ENCODE data around the gene CHN1.

GRCh38 chr2:174908284-174908683, 96.9 kb downstream of the CHN1 start:
- TF ChIP-seq POLR2AphosphoS5 (IDR thresholded peaks at IDR 0.05; ENCODE audit: low read depth, low read length) (no peak), POLR2A (IDR thresholded peaks at IDR 0.05; ENCODE audit: low read depth, low read length) (no peak), POU2F2 (IDR thresholded peaks at IDR 0.05; ENCODE audit: low read depth, low read length) (no peak)

All from GM12891 (cell line).